HuH-7 (cell line): ENCODE measurements around the gene ANO8.
"Not testable (repeated sequence)": the region's sequence is repeated elsewhere in the genome, so short reads cannot be mapped to it uniquely, and the experiment has no call there.

Source experiments
- DNase-seq: peaks from one replicate; pipeline ENCODE4 v3.0.0; 2011; ENCODE audit warnings: low spot score

ANO8 gene

DNA sequence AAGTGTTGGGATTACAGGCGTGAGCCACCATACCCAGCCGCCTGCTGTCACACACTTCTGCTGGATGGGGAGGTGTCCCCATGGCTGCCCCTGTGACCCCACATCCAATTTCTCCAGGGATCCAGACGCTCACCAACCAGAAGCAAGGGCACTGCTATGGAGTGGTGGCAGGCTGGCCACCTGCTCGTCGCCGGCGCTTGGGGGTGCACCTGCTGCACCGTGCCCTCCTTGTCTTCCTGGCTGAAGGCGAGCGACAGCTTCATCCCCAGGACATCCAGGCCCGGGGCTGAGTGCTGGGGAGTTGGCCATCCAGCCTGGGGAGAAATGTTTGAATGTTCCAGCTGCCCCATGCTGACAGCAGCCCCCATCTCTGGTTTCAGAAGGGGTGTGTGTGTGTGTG lies 48.4 kb downstream of the ANO8 start:
- no peak for DNase-seq

DNA sequence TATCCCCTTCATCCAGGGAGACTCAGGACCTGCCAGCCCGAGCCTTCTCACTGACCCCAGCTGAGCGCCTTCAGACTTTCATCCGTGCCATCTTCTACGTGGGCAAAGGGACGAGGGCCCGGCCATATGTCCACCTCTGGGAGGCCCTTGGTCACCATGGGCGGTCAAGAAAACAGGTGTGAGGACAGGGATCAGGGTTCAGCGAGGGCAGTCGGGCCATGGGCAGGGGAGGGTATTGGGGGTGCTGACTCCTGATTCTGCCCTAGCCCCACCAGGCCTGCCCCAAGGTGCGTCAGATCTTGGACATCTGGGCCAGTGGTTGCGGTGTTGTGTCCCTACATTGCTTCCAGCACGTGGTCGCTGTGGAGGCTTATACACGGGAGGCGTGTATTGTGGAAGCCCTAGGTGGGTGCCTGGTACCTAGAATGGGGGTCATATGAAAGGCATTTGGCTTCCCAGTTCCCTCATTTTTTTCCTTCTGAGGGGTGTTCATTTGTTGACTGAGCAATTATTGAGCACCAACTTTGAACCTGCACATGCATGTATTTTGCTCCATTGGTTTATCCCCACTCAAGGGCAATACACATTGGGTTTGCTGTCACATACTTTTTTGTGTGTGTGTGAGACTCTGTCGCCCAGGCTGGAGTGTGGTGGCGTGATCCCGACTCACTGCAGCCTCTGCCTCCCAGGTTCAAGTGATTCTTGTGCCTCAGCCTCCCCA lies 49.1 kb downstream of the ANO8 start:
- no peak for DNase-seq

DNA sequence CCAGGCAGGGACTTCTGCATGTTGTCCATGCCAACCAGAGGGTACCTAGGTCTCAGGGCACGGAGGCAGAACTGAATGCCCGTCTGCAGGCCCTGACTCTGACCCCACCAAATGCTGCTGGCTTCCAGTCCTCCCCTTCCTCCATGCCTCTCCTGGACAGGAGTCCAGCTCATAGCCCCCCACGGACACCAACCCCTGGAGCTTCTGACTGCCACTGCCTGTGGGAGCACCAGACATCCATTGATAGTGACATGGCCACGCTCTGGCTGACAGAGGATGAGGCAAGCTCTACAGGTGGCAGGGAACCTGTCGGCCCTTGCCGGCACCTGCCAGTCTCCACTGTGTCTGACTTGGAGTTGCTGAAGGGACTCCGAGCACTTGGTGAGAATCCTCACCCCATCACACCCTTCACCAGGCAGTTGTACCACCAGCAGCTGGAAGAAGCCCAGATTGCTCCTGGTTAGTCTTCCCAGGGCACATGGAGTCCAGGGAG lies 51.1 kb downstream of the ANO8 start:
- DNase-seq, result no peak

DNA sequence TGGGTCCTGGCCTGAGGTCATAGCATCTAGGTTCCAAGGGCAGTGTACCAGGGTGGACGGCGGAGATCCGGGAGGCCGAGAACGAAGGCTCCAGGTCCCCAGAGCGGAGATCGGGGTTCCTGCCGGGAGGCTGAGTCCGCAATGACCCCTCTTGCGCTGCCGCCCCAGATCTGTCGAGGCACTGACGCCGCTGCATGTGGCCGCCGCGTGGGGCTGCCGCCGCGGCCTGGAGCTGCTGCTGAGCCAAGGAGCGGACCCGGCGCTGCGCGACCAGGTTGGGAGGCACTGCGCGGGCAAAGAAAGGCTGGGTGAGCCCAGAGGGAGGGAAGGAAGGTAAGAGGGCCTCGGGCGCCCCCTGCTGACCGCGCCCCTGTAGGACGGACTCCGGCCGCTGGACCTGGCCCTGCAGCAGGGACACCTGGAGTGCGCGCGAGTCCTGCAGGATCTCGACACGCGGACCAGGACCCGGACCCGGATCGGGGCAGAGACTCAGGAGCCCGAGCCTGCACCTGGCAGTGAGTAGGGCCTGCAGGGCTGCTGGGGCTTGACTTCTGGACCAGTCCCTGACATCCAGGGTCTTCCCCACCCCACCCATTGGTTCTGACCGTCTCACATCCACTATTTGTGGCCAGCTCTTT lies 52.0 kb downstream of the ANO8 start:
- DNase-seq, result peak; percentile 93

DNA sequence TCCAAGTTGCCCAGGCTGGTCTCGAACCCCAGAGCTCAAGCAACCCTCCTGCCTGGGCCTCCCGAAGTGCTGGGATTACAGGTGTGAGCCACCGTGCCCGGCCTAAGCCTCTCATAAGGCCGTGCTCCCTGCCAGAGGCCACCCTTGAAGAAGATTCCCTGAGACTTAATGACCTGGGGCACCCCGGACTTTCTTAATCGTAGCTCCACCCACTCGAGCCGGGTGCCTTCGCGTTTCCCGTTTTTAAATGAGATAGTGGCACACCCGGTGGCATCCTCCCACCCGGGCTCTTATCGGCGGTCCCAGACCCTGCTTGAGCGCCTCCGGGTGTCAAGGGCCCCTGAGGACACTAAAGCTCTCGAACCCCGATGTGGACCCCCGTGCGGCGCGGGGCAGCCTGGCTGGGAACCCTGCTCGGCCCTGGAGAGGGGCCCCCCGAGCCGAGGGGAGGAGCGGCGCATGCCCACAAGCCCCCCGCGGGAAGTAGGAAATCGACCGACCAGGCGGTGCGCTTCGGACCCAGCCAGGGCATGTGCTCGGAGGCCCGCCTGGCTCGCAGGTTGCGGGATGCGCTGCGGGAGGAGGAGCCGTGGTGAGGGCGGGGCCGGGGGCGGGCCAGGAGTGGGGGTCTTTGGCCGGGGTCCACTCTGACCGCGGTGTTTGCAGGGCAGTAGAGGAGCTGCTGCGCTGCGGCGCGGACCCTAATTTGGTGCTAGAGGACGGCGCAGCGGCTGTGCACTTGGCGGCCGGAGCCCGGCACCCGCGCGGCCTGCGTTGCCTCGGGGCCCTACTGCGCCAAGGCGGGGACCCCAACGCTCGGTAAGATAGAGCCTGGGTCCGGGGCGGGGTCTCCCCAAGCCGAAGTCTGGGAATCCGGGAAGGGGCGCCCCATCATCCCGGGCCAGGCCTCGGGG lies 53.0 kb downstream of the ANO8 start, which contains the start of gene ANKLE1:
TSS of gene ANKLE1 (plus strand) at position 511 of the 914 bp plus-strand sequence. CDS start at position 531, 20 bp downstream.
- peak; percentile 56 for DNase-seq

DNA sequence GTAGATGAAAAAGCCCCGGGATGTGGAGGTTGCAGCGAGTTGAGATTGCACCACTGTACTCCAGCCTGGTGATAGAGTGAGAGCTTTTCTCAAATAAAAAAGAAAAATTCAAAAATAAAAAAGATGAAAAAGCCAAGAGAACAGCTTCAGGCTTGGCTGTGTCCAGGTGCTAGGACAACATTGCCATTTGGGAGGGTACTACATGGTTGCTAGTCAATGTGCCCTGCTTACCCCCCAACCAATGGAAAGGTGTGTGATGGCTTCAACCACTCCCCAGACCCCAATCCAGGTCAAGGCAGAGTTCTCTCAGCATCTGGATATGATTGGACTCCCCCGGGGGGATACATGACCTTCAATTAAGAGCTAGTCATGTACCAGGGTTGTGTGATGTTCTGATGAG lies 55.2 kb downstream of the ANO8 start:
- no peak for DNase-seq

DNA sequence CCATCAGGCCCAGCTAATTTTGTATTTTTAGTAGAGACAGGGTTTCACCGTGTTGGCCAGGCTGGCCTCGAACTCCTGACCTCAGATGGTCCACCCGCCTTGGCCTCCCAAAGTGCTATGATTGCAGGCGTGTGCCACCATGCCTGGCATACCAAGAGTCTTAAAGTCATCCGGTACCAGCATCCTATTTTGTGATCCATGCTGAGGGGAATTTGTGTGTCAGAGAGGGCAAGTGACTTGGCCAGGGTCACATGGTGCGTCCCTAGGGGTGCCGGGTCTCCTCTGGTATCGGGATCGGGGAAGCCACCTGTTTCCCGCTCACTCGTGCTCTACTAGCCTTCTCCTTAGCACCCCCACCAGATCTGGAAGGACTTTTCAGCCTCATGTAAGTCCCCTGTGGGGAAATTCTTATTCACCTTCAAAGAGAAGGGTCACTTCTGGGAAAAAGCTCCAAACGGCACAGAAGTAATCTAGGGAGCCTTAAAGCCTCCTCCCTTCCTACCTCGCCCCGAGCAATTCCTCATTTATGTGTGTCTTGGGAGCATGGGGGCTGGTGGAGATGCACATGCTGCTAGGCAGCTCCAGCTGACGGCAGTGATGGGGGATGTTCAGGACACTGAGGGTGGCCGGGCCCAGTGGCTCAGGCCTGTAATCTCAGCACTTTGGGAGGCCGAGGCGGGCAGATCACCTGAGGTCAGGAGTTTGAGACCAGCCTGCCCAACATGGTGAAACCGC lies 59.0 kb downstream of the ANO8 start:
- DNase-seq, result no peak

DNA sequence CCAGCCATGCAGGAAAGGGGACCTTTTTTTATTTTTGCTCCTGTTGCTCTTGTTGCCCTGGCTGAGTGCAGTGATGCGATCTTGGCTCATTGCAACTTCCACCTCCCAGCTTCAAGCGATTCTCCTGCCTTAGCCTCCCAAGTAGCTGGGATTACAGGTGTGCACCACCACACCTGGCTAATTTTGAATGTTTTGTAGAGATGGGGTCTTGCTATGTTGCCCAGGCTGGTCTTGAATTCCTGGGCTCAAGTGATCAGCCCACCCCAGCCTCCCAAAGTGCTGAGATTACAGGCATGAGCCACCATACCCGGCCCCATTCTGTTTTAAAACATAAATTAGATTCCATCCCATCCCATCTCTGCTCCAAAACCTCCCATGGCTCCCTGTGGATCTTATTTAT lies 59.8 kb downstream of the ANO8 start:
- DNase-seq, result not testable (repeated sequence)
